H1 (cell line): ENCODE measurements around the gene TRIM52. TPM values are rescaled to one million over a fixed set of nuclear protein-coding genes. Genes with fewer than 3 reads are reported as not detected.

Experiments used
- POLR2AphosphoS5 ChIP-seq: IDR thresholded peaks from 2 replicates; pipeline ENCODE4 v1.6.1; 2011; ENCODE audit warnings: low read depth, low read length
- SIN3A ChIP-seq, 2 experiments: IDR thresholded peaks in 1 of 2; conservative IDR thresholded peaks in 1 of 2; 2 replicates each; pipeline ENCODE4 v1.6.1; 2011 to 2012; ENCODE audit warnings: low read length in 2 of 2, improper control_type of control experiment in 1 of 2, low read depth in 1 of 2, mild to moderate bottlenecking in 1 of 2
- polyA plus RNA-seq, 7 experiments: library from polyadenylated mRNA; depleted of rRNA in 3 of 7; stranded (reverse) in 5 of 7; unstranded in 2 of 7; fragments of >200 nt in 5 of 7; fragments of 200-250 nt in 2 of 7; gene quantifications; 1 replicate in 5 of 7; 2 replicates in 1 of 7; 4 replicates in 1 of 7; pipeline versions ENCODE4 v1.2.1 to v1.2.3, GENCODE V29; 2011 to 2013; ENCODE audit warnings: missing spikeins in 2 of 7, mixed read lengths in 2 of 7
- total RNA-seq: library from RNA; stranded (reverse); fragmentation: NEBNext Ultra II Directional; extraction: Animal tissue kit (Norgen Biotek cat#: 25700); gene quantifications from 2 replicates; pipeline ENCODE4 v1.2.1, GENCODE V29; 2021

The TRIM52 gene
- total and polyA plus RNA-seq, 2 of the 8 experiments (the other 6 are each of a cell fraction or from before 2014, with no cell fraction given) = 4.2 to 5.7 TPM

GRCh38 chr5:181237729-181238385 lies 23.1 kb downstream of the TRIM52 start (continued):
- TF ChIP-seq SIN3A (conservative IDR thresholded peaks at IDR 0.05 in 1 of 2, IDR thresholded peaks at IDR 0.05 in 1 of 2; ENCODE audit: low read depth in 1 of 2, low read length in 2 of 2) (0 out of 4 replicates have a peak, but pooled peaks of 1 of the 2 experiments have one; percentile 9), POLR2AphosphoS5 (peak; percentile 89)
